GM12891 (cell line): ENCODE results near the gene PAPOLG.

Experiments
- POLR2A ChIP-seq: IDR thresholded peaks from 2 replicates; pipeline ENCODE4 v1.6.1; 2011; ENCODE audit warnings: low read depth, low read length, control low read depth
- TAF1 ChIP-seq: IDR thresholded peaks from 2 replicates; pipeline ENCODE4 v1.6.1; 2011; ENCODE audit warnings: low read depth, low read length, control low read depth

DNA sequence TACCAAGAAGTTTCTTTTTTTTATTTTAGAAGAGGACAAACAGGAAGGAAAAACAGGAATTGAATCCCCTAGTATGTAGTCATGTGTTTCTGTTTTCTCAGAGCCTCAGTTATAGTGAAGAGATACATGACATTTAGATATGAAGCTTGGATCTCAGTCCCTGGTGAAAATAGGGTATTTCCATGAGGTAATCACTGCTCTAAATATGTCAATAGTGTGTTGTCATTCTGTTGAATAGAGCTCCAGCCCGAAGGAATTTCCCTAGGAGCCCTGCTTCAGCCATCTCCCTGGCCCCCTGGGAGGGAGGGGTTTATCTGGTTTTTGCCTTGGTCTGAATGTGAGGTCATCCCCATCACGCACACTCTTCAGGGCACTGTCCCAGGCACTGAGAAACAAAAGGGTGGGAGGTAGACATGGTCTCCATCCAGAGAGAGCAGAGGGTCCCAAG lies 78.2 kb downstream of the PAPOLG start:
- TF ChIP-seq POLR2A = no peak
- TF ChIP-seq TAF1 = no peak
